HepG2 (cell line): ENCODE measurements around the gene MPPE1. TPM values are rescaled to one million over a fixed set of nuclear protein-coding genes. Genes with fewer than 3 reads are reported as not detected.

ENCODE experiments used
- CHD2 ChIP-seq: IDR thresholded peaks from 2 replicates; pipeline ENCODE4 v1.6.1; 2011; ENCODE audit warnings: low read depth, low read length, improper control_type of control experiment
- FLYWCH1 ChIP-seq: sonication (generic); formaldehyde crosslinking; IDR thresholded peaks from 2 replicates; pipeline ENCODE4 v1.8.1; 2023; ENCODE audit warnings: mild to moderate bottlenecking, missing genetic modification reagents
- KAT7 ChIP-seq: IDR thresholded peaks from 2 replicates; pipeline ENCODE4 v1.6.1; 2018; ENCODE audit warnings: borderline replicate concordance, missing compliant biosample characterization
- PHB2 ChIP-seq: fragments of 450-650 bp; IDR thresholded peaks from 2 replicates; pipeline ENCODE4 v1.6.1; 2018; ENCODE audit not compliant: partially characterized antibody
- ZBTB1 ChIP-seq: sonication (generic); formaldehyde crosslinking; IDR thresholded peaks from 2 replicates; pipeline ENCODE4 v1.4.0; 2020; ENCODE audit warnings: missing genetic modification reagents, borderline replicate concordance
- ZNF326 ChIP-seq: sonication (generic); formaldehyde crosslinking; IDR thresholded peaks from 2 replicates; pipeline ENCODE4 v1.4.0; 2020; ENCODE audit warnings: missing genetic modification reagents, borderline replicate concordance
- ZNF407 ChIP-seq: sonication (generic); formaldehyde crosslinking; IDR thresholded peaks from one replicate; pipeline ENCODE4 v1.5.1; 2020; ENCODE audit warnings: mild to moderate bottlenecking, missing genetic modification reagents; ENCODE audit errors: not compliant biosample characterization
- ZNF563 ChIP-seq: sonication (generic); formaldehyde crosslinking; IDR thresholded peaks from 2 replicates; pipeline ENCODE4 v1.8.0; 2022; ENCODE audit warnings: mild to moderate bottlenecking, moderate library complexity, missing genetic modification reagents
- ZNF598 ChIP-seq: sonication (generic); formaldehyde crosslinking; IDR thresholded peaks from 2 replicates; pipeline ENCODE4 v1.5.1; 2020; ENCODE audit warnings: mild to moderate bottlenecking, missing genetic modification reagents, borderline replicate concordance
- ZNF691 ChIP-seq: sonication (generic); formaldehyde crosslinking; IDR thresholded peaks from 2 replicates; pipeline ENCODE4 v1.4.0; 2020; ENCODE audit warnings: missing genetic modification reagents, low read depth, mild to moderate bottlenecking, borderline replicate concordance
- ZNF850 ChIP-seq: sonication (generic); formaldehyde crosslinking; conservative IDR thresholded peaks from 2 replicates; pipeline ENCODE4 v1.9.0; 2021; ENCODE audit warnings: mild to moderate bottlenecking, missing genetic modification reagents
- ZSCAN9 ChIP-seq: IDR thresholded peaks from 2 replicates; pipeline ENCODE4 v1.6.1; 2016; ENCODE audit warnings: borderline replicate concordance
- polyA plus RNA-seq, 8 experiments: library from polyadenylated mRNA; depleted of rRNA in 3 of 8; stranded (reverse) in 7 of 8; unstranded in 1 of 8; fragments of >200 nt; fragmentation: Illumina TruSeq in 4 of 8; extraction: Trizol in 4 of 8; gene quantifications; 2 replicates each; pipeline versions ENCODE4 v1.2.1 to v1.2.3, GENCODE V29; 2011 to 2016; ENCODE audit warnings: low read depth in 4 of 8, missing spikeins in 1 of 8, mixed read lengths in 1 of 8; ENCODE audit not compliant: insufficient read depth in 1 of 8
- total RNA-seq, 5 experiments: library from RNA; depleted of rRNA; stranded (reverse); fragments of >200 nt; fragmentation: Illumina TruSeq; extraction: Trizol; gene quantifications; 2 replicates each; pipeline ENCODE4 v1.2.3, GENCODE V29; 2016; ENCODE audit warnings: low read depth in 1 of 5
- TF ChIP-seq, protein P1 (sequence below): sonication (generic); formaldehyde crosslinking; IDR thresholded peaks from 2 replicates; pipeline ENCODE4 v1.4.0; 2020; ENCODE audit warnings: missing genetic modification reagents, borderline replicate concordance
- TF ChIP-seq, protein P2 (sequence below): sonication (generic); formaldehyde crosslinking; IDR thresholded peaks from 2 replicates; pipeline ENCODE4 v1.5.1; 2020; ENCODE audit warnings: missing genetic modification reagents, mild to moderate bottlenecking, borderline replicate concordance

MPPE1 gene
- total and polyA plus RNA-seq, 2 of the 13 experiments (the other 11 are each of a cell fraction or from before 2014, with no cell fraction given): 9.6 to 11.9 TPM

GRCh38 chr18:11851146-11851805 lies 56.8 kb downstream of the MPPE1 start, which contains the start of gene CHMP1B (continued):
- TF ChIP-seq, protein P1, sequence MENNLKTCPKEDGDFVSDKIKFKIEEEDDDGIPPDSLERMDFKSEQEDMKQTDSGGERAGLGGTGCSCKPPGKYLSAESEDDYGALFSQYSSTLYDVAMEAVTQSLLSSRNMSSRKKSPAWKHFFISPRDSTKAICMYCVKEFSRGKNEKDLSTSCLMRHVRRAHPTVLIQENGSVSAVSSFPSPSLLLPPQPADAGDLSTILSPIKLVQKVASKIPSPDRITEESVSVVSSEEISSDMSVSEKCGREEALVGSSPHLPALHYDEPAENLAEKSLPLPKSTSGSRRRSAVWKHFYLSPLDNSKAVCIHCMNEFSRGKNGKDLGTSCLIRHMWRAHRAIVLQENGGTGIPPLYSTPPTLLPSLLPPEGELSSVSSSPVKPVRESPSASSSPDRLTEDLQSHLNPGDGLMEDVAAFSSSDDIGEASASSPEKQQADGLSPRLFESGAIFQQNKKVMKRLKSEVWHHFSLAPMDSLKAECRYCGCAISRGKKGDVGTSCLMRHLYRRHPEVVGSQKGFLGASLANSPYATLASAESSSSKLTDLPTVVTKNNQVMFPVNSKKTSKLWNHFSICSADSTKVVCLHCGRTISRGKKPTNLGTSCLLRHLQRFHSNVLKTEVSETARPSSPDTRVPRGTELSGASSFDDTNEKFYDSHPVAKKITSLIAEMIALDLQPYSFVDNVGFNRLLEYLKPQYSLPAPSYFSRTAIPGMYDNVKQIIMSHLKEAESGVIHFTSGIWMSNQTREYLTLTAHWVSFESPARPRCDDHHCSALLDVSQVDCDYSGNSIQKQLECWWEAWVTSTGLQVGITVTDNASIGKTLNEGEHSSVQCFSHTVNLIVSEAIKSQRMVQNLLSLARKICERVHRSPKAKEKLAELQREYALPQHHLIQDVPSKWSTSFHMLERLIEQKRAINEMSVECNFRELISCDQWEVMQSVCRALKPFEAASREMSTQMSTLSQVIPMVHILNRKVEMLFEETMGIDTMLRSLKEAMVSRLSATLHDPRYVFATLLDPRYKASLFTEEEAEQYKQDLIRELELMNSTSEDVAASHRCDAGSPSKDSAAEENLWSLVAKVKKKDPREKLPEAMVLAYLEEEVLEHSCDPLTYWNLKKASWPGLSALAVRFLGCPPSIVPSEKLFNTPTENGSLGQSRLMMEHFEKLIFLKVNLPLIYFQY (CRISPR knock-in tag): peak; percentile 22; the same call in 1 of the 2 replicates
- TF ChIP-seq, protein P2, sequence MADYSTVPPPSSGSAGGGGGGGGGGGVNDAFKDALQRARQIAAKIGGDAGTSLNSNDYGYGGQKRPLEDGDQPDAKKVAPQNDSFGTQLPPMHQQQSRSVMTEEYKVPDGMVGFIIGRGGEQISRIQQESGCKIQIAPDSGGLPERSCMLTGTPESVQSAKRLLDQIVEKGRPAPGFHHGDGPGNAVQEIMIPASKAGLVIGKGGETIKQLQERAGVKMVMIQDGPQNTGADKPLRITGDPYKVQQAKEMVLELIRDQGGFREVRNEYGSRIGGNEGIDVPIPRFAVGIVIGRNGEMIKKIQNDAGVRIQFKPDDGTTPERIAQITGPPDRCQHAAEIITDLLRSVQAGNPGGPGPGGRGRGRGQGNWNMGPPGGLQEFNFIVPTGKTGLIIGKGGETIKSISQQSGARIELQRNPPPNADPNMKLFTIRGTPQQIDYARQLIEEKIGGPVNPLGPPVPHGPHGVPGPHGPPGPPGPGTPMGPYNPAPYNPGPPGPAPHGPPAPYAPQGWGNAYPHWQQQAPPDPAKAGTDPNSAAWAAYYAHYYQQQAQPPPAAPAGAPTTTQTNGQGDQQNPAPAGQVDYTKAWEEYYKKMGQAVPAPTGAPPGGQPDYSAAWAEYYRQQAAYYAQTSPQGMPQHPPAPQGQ: no peak
- TF ChIP-seq KAT7 (CRISPR knock-in tag) (peak; percentile 87; the same call in 1 of the 2 replicates), ZNF691 (CRISPR knock-in tag) (peak; percentile 42; the same call in 1 of the 2 replicates), ZNF563 (peak; percentile 55), ZNF598 (CRISPR knock-in tag) (peak; percentile 55), CHD2 (no peak), ZNF850 (CRISPR knock-in tag) (no peak), ZNF407 (CRISPR knock-in tag) (peak; percentile 57), PHB2 (no peak), FLYWCH1 (no peak), ZNF326 (CRISPR knock-in tag) (no peak), ZBTB1 (no peak), ZSCAN9 (peak; percentile 86)
